Activated CD8-positive, alpha-beta T cell treated with anti-CD3 and anti-CD28 coated beads, Interleukin-2, amount 10 ng/mL, durations not matched to agents 7 days and 5 days (primary cell): Measurements from ENCODE around the gene CDKAL1. TPM values are rescaled to one million over a fixed set of nuclear protein-coding genes. Genes with fewer than 3 reads are reported as not detected.

Experiments
- ATAC-seq: fragments of 150-1000 bp; cut with Tn5 transposase; one replicate; pipeline ENCODE4 v1.10.0; 2021; ENCODE audit warnings: moderate library complexity
- CTCF ChIA-PET: fragments of 350-600 bp; sonication (Branson Sonifier 250); formaldehyde crosslinking; loops from one replicate; lab custom pipeline; 2021; ENCODE audit warnings: antibody characterized with exemption; lab: Charles Lee
- POLR2A ChIA-PET: fragments of 350-600 bp; sonication (Branson Sonifier 250); formaldehyde crosslinking; loops from one replicate; lab custom pipeline; 2021; ENCODE audit warnings: antibody characterized with exemption; lab: Charles Lee
- DNase-seq: peaks from one replicate; pipeline ENCODE4 v3.0.0-alpha.2; 2020
- H3K27ac Mint-ChIP-seq: one replicate; pipeline ENCODE4 v1.8.0; 2021; ENCODE audit warnings: mild to moderate bottlenecking, mixed read lengths
- H3K27me3 Mint-ChIP-seq: one replicate; pipeline ENCODE4 v1.8.0; 2021; ENCODE audit warnings: low read depth, mixed read lengths
- H3K36me3 Mint-ChIP-seq: one replicate; pipeline ENCODE4 v1.8.0; 2021; ENCODE audit warnings: low read depth, mixed read lengths
- H3K4me1 Mint-ChIP-seq: one replicate; pipeline ENCODE4 v1.8.0; 2021; ENCODE audit warnings: low read depth, mixed read lengths
- H3K4me3 Mint-ChIP-seq: one replicate; pipeline ENCODE4 v1.8.0; 2021; ENCODE audit warnings: mild to moderate bottlenecking, mixed read lengths
- H3K9me3 Mint-ChIP-seq: one replicate; pipeline ENCODE4 v1.8.0; 2022; ENCODE audit warnings: mixed read lengths; ENCODE audit not compliant: insufficient read depth
- total RNA-seq, 2 experiments: library from RNA; stranded (reverse); gene quantifications; one replicate each; pipeline ENCODE4 v1.2.3, GENCODE V29; 2021

The CDKAL1 gene
- total RNA-seq, 2 experiments from 2014 or later = 24.3 to 25.2 TPM

DNA sequence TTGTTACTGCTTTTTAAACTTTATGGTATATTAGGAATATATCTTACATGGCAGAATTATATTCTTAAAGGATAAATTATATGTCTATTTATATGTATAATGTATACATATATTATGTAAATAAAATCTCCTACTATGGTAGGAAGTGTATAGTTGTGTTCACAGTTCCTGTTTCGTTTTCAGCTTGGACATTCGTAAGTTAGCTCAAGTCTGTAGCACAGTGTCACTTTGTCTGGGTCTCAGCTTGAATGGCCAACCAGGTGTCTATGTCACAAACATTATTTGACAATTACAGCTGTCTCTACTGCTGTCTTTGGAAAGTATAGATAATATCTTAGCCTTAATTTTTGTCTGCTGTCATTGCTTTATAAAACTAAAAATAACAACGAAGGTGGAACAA, 303.9 kb downstream of the CDKAL1 start:
- peaks cover 55% of the 10 kb centered on the region for H3K4me1 Mint-ChIP-seq
- no peak overlapping the region for H3K4me3 Mint-ChIP-seq
- peaks cover 35% of the 10 kb centered on the region for H3K36me3 Mint-ChIP-seq
- no peaks in the 10 kb centered on the region for H3K9me3 Mint-ChIP-seq
- no peak for ATAC-seq
- ChIA-PET CTCF (no interaction called here), POLR2A (no interaction called here)
- H3K27me3 Mint-ChIP-seq = no peaks in the 10 kb centered on the region
- H3K27ac Mint-ChIP-seq = no peak overlapping the region
- no peak for DNase-seq

DNA sequence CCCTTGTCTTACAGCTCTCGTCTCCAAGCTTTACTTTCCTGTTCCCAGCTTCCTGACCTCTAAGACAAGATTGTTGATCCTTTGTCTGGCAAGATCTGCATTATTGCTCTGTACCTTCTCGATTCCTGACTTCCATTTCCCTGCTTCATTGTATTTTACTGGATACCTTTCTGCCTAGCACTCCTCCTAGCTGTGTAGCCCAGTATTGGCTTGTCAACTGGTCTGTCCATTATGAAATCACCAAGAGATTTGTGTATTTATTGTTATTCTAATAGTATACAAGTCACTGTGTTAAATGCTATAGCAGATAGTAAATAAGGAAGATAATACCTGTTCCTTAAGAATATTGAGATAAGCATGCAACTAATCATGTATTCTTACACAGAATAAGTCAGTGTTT, 305.4 kb downstream of the CDKAL1 start:
- CTCF ChIA-PET = no interaction called here
- no peak for ATAC-seq
- Mint-ChIP-seq H3K4me3 (no peak overlapping the region), H3K27me3 (no peaks in the 10 kb centered on the region), H3K36me3 (peaks cover 36% of the 10 kb centered on the region), H3K9me3 (no peaks in the 10 kb centered on the region), H3K27ac (no peak overlapping the region), H3K4me1 (peaks cover 45% of the 10 kb centered on the region)
- POLR2A ChIA-PET = no interaction called here
- no peak for DNase-seq

DNA sequence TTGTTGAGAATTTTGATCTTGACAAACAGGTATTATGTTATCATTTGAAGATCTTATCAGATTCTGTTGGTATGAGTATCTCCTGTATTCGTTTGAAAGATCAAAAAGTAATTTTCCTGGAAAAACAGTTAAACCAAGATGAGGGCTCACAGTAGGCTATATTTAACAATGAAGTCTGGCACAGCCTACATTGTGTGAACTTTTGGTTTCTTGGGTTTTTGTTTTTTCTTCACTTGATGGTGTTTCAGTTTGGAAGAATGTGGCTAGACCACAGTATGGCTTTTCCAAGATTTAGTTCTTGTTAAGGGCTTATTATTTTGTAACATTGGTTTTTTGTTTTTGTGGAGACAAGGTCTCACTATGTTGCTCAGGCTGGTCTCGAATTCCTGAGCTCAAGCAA, 306.4 kb downstream of the CDKAL1 start:
- peaks cover 45% of the 10 kb centered on the region for H3K4me1 Mint-ChIP-seq
- H3K9me3 Mint-ChIP-seq = no peaks in the 10 kb centered on the region
- no peak for DNase-seq
- peak; percentile 55 for ATAC-seq
- H3K36me3 Mint-ChIP-seq = peaks cover 34% of the 10 kb centered on the region
- ChIA-PET CTCF (interaction anchor here (1.2 kb wide), 1 partner anchor 277 kb away, joined by 3 read pairs; no protein-coding TSS in a partner anchor), POLR2A (no interaction called here)
- H3K27me3 Mint-ChIP-seq = no peaks in the 10 kb centered on the region
- H3K27ac Mint-ChIP-seq = peak overlapping the region; percentile 20
- no peak overlapping the region for H3K4me3 Mint-ChIP-seq

DNA sequence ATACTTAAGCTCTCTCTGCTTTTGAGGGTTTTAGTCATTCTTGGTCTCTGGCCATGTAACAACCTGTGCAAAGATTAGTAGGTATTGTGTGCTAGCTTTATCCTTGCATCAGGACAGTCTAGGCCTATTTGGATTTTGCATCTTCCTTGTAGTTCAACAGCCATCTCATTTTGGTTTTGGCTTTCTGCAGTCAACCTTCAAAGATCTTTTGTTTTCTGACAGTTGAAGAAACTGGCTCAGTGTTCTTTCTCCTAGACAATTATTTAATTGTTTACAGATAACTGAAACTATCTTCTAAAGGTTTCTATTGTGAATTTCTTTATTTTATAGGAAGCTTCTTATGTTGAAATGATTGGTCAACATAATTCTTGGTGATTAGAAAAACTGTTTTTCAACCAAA, 307.5 kb downstream of the CDKAL1 start:
- DNase-seq (no peak), ATAC-seq (no peak)
- Mint-ChIP-seq H3K36me3 (peaks cover 36% of the 10 kb centered on the region), H3K9me3 (no peaks in the 10 kb centered on the region), H3K27me3 (no peaks in the 10 kb centered on the region), H3K27ac (no peak overlapping the region), H3K4me3 (no peak overlapping the region), H3K4me1 (peaks cover 46% of the 10 kb centered on the region)
- POLR2A ChIA-PET = interaction anchor here (0.7 kb wide), 1 partner anchor 281 kb away, joined by 3 read pairs; no protein-coding TSS in a partner anchor
- CTCF ChIA-PET = interaction anchor here (0.7 to 1.2 kb wide), 3 partner anchors 14 to 278 kb away, joined by 3 read pairs; no protein-coding TSS in a partner anchor

DNA sequence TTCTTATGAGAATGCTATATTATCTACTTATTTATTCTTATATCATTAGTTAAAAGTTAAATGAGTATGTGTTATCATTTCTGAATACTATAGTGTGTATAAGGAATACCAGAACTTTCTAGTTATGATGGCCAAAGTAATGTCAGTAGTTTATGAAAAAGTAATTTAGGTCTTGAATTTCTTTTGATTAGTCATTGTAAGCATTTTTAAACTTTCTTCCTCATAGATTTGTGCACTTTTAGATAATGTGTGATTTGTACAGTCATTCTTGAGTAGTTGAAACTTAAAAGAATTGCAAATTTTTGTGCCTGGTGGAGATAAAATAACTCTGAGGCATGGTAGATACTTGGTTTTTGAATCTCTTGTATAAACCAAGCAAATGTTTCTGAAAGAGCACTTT, 311.3 kb downstream of the CDKAL1 start:
- H3K4me3 Mint-ChIP-seq = no peak overlapping the region
- no peaks in the 10 kb centered on the region for H3K9me3 Mint-ChIP-seq
- CTCF ChIA-PET = no interaction called here
- POLR2A ChIA-PET = no interaction called here
- H3K27me3 Mint-ChIP-seq = no peaks in the 10 kb centered on the region
- no peak overlapping the region for H3K27ac Mint-ChIP-seq
- H3K36me3 Mint-ChIP-seq = peaks cover 35% of the 10 kb centered on the region
- H3K4me1 Mint-ChIP-seq = peaks cover 26% of the 10 kb centered on the region
- DNase-seq (no peak), ATAC-seq (no peak)

DNA sequence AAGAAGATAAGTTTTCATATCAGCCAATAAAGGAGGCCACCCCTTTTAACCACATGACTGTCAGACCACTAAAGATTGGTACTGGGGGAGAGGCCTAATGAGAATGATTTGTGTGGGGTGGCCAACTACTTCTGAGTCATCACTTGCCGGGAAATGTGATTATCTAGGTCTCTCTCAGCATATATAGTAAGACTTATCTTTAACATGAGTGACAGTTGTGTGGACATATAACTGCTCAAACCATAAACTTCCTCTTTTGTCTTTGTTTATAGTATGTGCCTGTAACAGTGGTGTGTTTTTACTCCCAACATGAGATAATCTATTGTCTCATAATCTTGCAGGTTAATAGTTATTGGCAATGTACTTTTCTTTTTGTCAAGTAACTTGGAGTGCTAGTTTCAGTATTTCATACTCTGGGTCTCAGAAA, 312.4 kb downstream of the CDKAL1 start:
- Mint-ChIP-seq H3K27ac (no peak overlapping the region), H3K27me3 (no peaks in the 10 kb centered on the region), H3K9me3 (no peaks in the 10 kb centered on the region), H3K4me1 (peaks cover 20% of the 10 kb centered on the region), H3K4me3 (no peak overlapping the region), H3K36me3 (peaks cover 31% of the 10 kb centered on the region)
- ChIA-PET CTCF (interaction anchor here (0.7 kb wide), 1 partner anchor 742 kb away, joined by 3 read pairs; no protein-coding TSS in a partner anchor), POLR2A (no interaction called here)
- peak; percentile 47 for ATAC-seq
- no peak for DNase-seq

DNA sequence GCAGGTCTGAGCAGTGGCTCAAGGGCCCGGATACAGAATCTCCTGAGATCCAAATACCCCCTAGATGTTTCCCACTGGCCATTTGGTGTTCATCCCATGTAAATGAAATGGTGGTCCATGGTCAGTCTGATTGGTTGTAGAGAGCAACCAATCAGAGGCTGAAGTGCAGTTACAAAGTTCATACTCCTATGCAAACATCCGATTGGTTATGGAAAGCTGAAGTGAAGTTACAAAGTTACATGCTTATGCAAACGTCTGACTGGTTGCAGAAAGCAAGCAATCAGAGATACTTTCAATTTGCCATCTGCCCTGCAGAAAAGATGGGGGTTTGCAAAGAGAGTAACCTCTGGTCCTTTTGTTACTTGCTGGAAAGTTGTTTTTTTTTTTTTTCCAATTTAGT, 313.6 kb downstream of the CDKAL1 start:
- Mint-ChIP-seq H3K4me1 (peaks cover 17% of the 10 kb centered on the region), H3K27ac (no peak overlapping the region), H3K27me3 (no peaks in the 10 kb centered on the region), H3K36me3 (peaks cover 29% of the 10 kb centered on the region), H3K4me3 (no peak overlapping the region), H3K9me3 (no peaks in the 10 kb centered on the region)
- ChIA-PET CTCF (interaction anchor here (1.6 kb wide), 1 partner anchor 721 kb away, joined by 4 read pairs; no protein-coding TSS in a partner anchor), POLR2A (no interaction called here)
- DNase-seq (no peak), ATAC-seq (no peak)

DNA sequence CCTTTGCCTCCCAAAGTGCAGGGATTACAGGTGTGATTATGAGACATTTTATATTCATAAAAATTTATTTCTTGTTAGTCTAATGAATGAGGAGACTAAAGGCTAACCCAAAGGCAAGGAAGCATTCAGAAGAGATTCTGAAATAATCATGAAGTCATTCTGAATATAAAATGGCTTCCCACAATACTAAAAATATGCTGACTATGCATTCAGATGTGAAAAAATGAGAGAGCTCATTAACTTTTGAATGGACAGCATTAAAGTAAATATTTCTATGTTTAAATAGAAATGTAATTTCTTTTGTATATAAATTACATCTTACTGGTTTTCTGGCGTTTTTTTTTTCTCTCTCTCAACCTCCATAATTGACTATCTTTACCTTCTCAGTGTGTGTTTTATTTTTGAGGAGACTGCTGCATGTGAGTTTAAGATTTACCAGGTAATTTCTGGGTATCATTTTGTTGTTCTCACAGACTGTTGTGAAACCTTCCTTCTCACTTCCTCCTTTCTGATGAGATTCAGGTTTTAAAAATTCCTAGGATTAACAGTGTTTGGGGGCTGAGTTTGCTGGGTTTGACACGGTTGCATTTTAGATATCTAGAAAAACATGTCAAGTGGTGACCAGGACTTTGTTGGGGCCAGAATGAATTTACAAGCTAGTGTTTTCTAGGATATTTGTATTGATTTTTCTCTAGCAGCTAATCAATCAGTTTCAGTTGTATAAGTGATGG, 316.6 kb downstream of the CDKAL1 start:
- no peaks in the 10 kb centered on the region for H3K9me3 Mint-ChIP-seq
- POLR2A ChIA-PET = no interaction called here
- H3K27me3 Mint-ChIP-seq = no peaks in the 10 kb centered on the region
- H3K4me1 Mint-ChIP-seq = peaks cover 15% of the 10 kb centered on the region
- H3K4me3 Mint-ChIP-seq = no peak overlapping the region
- CTCF ChIA-PET = no interaction called here
- ATAC-seq (no peak), DNase-seq (no peak)
- no peak overlapping the region for H3K27ac Mint-ChIP-seq
- H3K36me3 Mint-ChIP-seq = peaks cover 19% of the 10 kb centered on the region

DNA sequence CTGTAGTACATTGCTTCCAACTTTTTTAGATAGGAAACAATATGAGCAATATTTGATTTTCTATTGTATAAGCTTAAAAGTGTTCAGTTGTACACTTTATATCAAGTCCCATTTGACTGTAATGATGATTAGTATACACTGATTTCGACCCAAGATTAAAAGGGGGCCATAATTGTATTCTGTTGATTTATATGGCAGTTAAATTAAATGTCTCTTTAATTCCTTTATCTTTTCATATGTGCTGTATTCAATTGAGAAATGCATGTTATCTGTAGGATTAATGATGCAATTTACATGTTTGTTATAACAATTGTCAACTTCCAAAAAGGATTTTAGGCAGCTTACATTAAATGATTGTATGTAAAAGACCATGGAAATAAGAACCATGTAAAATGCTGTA, 317.5 kb downstream of the CDKAL1 start:
- H3K27ac Mint-ChIP-seq = no peak overlapping the region
- H3K36me3 Mint-ChIP-seq = peaks cover 13% of the 10 kb centered on the region
- H3K4me3 Mint-ChIP-seq = no peak overlapping the region
- H3K27me3 Mint-ChIP-seq = no peaks in the 10 kb centered on the region
- ChIA-PET CTCF (no interaction called here), POLR2A (no interaction called here)
- no peaks in the 10 kb centered on the region for H3K9me3 Mint-ChIP-seq
- peaks cover 8% of the 10 kb centered on the region for H3K4me1 Mint-ChIP-seq
- DNase-seq = no peak
- no peak for ATAC-seq

DNA sequence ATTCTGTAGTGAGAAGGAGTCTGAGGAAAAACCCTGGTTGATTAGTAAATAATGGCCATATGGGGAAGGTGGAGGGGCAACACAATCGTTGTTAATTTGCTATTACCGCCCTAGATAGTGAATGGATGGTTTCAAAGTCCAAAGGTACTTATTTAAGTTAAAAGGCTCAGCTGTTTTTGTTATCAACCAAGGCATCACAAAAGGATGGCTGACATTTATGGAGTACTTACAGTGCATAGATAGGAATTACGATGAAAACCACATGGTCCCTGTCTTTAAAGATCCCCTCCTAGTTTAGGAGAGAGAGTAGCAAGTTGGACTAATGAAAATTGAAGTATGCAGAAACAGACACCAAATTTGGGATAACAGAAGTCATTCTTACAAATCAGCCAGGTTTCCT, 319.6 kb downstream of the CDKAL1 start:
- no peak overlapping the region for H3K4me3 Mint-ChIP-seq
- H3K27ac Mint-ChIP-seq = no peak overlapping the region
- no peaks in the 10 kb centered on the region for H3K9me3 Mint-ChIP-seq
- ATAC-seq (no peak), DNase-seq (no peak)
- H3K36me3 Mint-ChIP-seq = peaks cover 2% of the 10 kb centered on the region
- ChIA-PET POLR2A (no interaction called here), CTCF (no interaction called here)
- H3K4me1 Mint-ChIP-seq = no peaks in the 10 kb centered on the region
- no peaks in the 10 kb centered on the region for H3K27me3 Mint-ChIP-seq

DNA sequence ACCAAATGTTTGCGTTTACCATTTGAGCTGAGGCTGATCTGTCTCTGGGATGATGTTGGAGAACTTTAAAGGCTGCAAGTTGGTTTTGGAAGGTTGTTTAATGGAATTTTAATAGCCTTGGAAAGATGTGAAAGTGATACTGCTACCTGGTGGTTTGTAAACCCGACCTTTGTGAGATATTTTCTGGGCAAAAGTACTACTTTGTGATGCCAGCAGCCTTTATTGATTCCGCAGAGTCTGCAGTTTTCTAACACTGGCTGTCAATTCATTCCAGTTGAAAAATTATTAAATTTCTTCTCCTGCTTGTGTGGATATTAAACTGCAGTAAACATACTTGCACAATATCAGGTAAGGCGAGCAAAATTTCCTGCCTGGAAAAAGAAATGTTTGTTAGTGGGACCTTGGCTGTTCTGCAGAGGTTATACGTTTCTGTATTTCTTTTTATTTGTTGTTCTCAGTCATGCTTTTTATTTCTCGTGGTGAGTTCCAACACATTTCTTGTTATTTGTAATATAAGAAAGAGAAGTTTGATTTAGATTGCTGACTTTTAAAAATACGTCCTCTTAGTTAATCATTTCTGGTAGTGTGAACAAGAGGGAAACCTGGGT, 322.5 kb downstream of the CDKAL1 start:
- Mint-ChIP-seq H3K36me3 (no peaks in the 10 kb centered on the region), H3K4me3 (no peak overlapping the region), H3K27ac (no peak overlapping the region), H3K9me3 (no peaks in the 10 kb centered on the region), H3K4me1 (peaks cover 2% of the 10 kb centered on the region), H3K27me3 (no peaks in the 10 kb centered on the region)
- CTCF ChIA-PET = no interaction called here
- DNase-seq = no peak
- ATAC-seq = no peak
- POLR2A ChIA-PET = no interaction called here

DNA sequence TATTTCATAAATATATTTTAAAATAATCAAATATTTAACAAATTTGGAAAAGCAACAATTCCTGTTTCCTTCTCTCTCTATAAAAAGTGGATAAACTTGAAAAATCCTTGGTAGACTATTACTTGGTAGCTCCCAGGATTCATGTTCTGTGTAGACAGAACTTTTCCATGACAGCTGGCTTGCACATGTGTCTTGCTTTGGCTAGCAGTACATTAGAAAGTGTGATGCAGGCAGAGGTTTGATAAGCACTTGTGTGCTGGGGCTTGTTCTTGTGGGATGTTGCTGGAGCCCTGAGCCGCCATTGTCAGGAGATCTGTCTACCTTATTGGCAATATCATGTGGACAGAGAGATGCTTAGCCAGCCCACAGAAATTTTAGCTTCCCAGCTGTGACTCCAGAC, 327.2 kb downstream of the CDKAL1 start:
- POLR2A ChIA-PET = interaction anchor here (0.5 kb wide), 1 partner anchor 260 kb away, joined by 3 read pairs; no protein-coding TSS in a partner anchor
- H3K27ac Mint-ChIP-seq = no peak overlapping the region
- ATAC-seq = no peak

More for the DNA sequence above, 327.2 kb downstream of the CDKAL1 start:
- H3K4me1 Mint-ChIP-seq = peaks cover 2% of the 10 kb centered on the region
- H3K36me3 Mint-ChIP-seq = no peaks in the 10 kb centered on the region
- DNase-seq = no peak
- no peaks in the 10 kb centered on the region for H3K9me3 Mint-ChIP-seq
- H3K27me3 Mint-ChIP-seq = no peaks in the 10 kb centered on the region
- CTCF ChIA-PET = no interaction called here
- H3K4me3 Mint-ChIP-seq = no peak overlapping the region
